ENCODE measurements around the gene TNFSF12. TPM values are rescaled to one million over a fixed set of nuclear protein-coding genes. Genes with fewer than 3 reads are reported as not detected.
A peak's percentile ranks its signal among the peaks of the same experiment; 100 is the strongest.

The TNFSF12 gene
- total RNA-seq, 1 experiment from 2014 or later, result 8.1 TPM

- H3K9me3 Mint-ChIP-seq, result no peaks in the 10 kb centered on the region
- H3K4me3 Mint-ChIP-seq, result peak overlapping the region; percentile 94
- DNase-seq (ENCODE audit: low spot score) (no peak), ATAC-seq (no peak)
- CTCF ChIA-PET, result interaction anchor here (3.5 kb wide), 1 partner anchor 124 kb away, joined by 29 read pairs; the partner anchor contains the start of genes TP53 and WRAP53
- H3K27me3 Mint-ChIP-seq (ENCODE audit: low read depth), result no peaks in the 10 kb centered on the region
- POLR2A ChIA-PET, result no interaction called here
- H3K4me1 Mint-ChIP-seq, result peaks cover 34% of the 10 kb centered on the region
- H3K27ac Mint-ChIP-seq, result no peak overlapping the region
- TF ChIP-seq ZNF425 (CRISPR knock-in tag; conservative IDR thresholded peaks at IDR 0.05), result no peak
- TF ChIP-seq USF2 (CRISPR knock-in tag; IDR thresholded peaks at IDR 0.05), result no peak
- TF ChIP-seq, protein P1, sequence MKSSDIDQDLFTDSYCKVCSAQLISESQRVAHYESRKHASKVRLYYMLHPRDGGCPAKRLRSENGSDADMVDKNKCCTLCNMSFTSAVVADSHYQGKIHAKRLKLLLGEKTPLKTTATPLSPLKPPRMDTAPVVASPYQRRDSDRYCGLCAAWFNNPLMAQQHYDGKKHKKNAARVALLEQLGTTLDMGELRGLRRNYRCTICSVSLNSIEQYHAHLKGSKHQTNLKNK (CRISPR knock-in tag; IDR thresholded peaks at IDR 0.05), result no peak
- TF ChIP-seq JUN (CRISPR knock-in tag; IDR thresholded peaks at IDR 0.05), result no peak
- TF ChIP-seq, protein P2, sequence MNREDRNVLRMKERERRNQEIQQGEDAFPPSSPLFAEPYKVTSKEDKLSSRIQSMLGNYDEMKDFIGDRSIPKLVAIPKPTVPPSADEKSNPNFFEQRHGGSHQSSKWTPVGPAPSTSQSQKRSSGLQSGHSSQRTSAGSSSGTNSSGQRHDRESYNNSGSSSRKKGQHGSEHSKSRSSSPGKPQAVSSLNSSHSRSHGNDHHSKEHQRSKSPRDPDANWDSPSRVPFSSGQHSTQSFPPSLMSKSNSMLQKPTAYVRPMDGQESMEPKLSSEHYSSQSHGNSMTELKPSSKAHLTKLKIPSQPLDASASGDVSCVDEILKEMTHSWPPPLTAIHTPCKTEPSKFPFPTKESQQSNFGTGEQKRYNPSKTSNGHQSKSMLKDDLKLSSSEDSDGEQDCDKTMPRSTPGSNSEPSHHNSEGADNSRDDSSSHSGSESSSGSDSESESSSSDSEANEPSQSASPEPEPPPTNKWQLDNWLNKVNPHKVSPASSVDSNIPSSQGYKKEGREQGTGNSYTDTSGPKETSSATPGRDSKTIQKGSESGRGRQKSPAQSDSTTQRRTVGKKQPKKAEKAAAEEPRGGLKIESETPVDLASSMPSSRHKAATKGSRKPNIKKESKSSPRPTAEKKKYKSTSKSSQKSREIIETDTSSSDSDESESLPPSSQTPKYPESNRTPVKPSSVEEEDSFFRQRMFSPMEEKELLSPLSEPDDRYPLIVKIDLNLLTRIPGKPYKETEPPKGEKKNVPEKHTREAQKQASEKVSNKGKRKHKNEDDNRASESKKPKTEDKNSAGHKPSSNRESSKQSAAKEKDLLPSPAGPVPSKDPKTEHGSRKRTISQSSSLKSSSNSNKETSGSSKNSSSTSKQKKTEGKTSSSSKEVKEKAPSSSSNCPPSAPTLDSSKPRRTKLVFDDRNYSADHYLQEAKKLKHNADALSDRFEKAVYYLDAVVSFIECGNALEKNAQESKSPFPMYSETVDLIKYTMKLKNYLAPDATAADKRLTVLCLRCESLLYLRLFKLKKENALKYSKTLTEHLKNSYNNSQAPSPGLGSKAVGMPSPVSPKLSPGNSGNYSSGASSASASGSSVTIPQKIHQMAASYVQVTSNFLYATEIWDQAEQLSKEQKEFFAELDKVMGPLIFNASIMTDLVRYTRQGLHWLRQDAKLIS (CRISPR knock-in tag; IDR thresholded peaks at IDR 0.05; ENCODE audit: borderline replicate concordance), result no peak
- TF ChIP-seq JAZF1 (CRISPR knock-in tag; IDR thresholded peaks at IDR 0.05), result no peak
- no peak for TF ChIP-seq NFATC4 (CRISPR knock-in tag; IDR thresholded peaks at IDR 0.05)
- no peak for TF ChIP-seq GTF2I (CRISPR knock-in tag; conservative IDR thresholded peaks at IDR 0.05)
- no peak for TF ChIP-seq ZSCAN18 (CRISPR knock-in tag; IDR thresholded peaks at IDR 0.05)
- TF ChIP-seq, protein P3, sequence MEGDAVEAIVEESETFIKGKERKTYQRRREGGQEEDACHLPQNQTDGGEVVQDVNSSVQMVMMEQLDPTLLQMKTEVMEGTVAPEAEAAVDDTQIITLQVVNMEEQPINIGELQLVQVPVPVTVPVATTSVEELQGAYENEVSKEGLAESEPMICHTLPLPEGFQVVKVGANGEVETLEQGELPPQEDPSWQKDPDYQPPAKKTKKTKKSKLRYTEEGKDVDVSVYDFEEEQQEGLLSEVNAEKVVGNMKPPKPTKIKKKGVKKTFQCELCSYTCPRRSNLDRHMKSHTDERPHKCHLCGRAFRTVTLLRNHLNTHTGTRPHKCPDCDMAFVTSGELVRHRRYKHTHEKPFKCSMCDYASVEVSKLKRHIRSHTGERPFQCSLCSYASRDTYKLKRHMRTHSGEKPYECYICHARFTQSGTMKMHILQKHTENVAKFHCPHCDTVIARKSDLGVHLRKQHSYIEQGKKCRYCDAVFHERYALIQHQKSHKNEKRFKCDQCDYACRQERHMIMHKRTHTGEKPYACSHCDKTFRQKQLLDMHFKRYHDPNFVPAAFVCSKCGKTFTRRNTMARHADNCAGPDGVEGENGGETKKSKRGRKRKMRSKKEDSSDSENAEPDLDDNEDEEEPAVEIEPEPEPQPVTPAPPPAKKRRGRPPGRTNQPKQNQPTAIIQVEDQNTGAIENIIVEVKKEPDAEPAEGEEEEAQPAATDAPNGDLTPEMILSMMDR (IDR thresholded peaks at IDR 0.05), result no peak
- peaks cover 36% of the 10 kb centered on the region for H3K36me3 Mint-ChIP-seq
Measured at GRCh38 chr17:7563115-7563869, 14.4 kb downstream of the TNFSF12 start.

- Mint-ChIP-seq H3K27me3 (ENCODE audit: low read depth) (no peaks in the 10 kb centered on the region), H3K4me3 (no peak overlapping the region), H3K4me1 (peaks cover 19% of the 10 kb centered on the region), H3K36me3 (peaks cover 65% of the 10 kb centered on the region), H3K27ac (no peak overlapping the region), H3K9me3 (no peaks in the 10 kb centered on the region)
- POLR2A ChIA-PET, result interaction anchor here (0.6 kb wide), 1 partner anchor 54 kb away, joined by 6 read pairs; no protein-coding TSS in a partner anchor
- ATAC-seq, result no peak
- DNase-seq (ENCODE audit: low spot score), result no peak
- TF ChIP-seq HMGA2 (CRISPR knock-in tag; IDR thresholded peaks at IDR 0.05) (no peak), ESRRA (CRISPR knock-in tag; IDR thresholded peaks at IDR 0.05; ENCODE audit: borderline replicate concordance) (no peak), NFATC4 (CRISPR knock-in tag; IDR thresholded peaks at IDR 0.05) (no peak), ZNF219 (CRISPR knock-in tag; IDR thresholded peaks at IDR 0.05; ENCODE audit: borderline replicate concordance) (no peak), NFYB (CRISPR knock-in tag; conservative IDR thresholded peaks at IDR 0.05; ENCODE audit: low read depth) (no peak), FOXK1 (CRISPR knock-in tag; IDR thresholded peaks at IDR 0.05) (no peak), NR3C1 (CRISPR knock-in tag; conservative IDR thresholded peaks at IDR 0.05; ENCODE audit: low read depth) (no peak)
- CTCF ChIA-PET, result interaction anchor here (0.6 to 3.4 kb wide), 4 partner anchors 9 to 44 kb away, joined by 3 to 22 read pairs (median 3); partner anchors contain the start of gene SOX15
Measured at GRCh38 chr17:7569571-7569970, 20.7 kb downstream of the TNFSF12 start.

Data from WTC11 (cell line).